HG03460 (cell line): ENCODE measurements around the gene IQCE.

Experiments used
- ATAC-seq: cut with Tn5 transposase; IDR thresholded peaks from one replicate; pipeline ENCODE4 v1.9.1; 2021; ENCODE audit not compliant: unreplicated experiment

The IQCE gene

GRCh38 chr7:2657920-2658671 is 99.3 kb downstream of the IQCE start:
- no peak for ATAC-seq

GRCh38 chr7:2658941-2659340 is 100.2 kb downstream of the IQCE start:
- no peak for ATAC-seq

GRCh38 chr7:2659556-2660358 is 101.0 kb downstream of the IQCE start:
- no peak for ATAC-seq

- no peak for ATAC-seq
Measured at GRCh38 chr7:2660359-2661095, 101.7 kb downstream of the IQCE start.

- no peak for ATAC-seq
Measured at GRCh38 chr7:2661096-2661449, 102.3 kb downstream of the IQCE start.

GRCh38 chr7:2661602-2662272 is 103.0 kb downstream of the IQCE start:
- no peak for ATAC-seq

- no peak for ATAC-seq
Measured at GRCh38 chr7:2662273-2663120, 103.7 kb downstream of the IQCE start.

GRCh38 chr7:2663121-2663886 is 104.5 kb downstream of the IQCE start:
- ATAC-seq, result no peak

GRCh38 chr7:2663960-2664359 is 105.2 kb downstream of the IQCE start:
- ATAC-seq, result no peak
